ENCODE measurements around the gene AHDC1.
A peak's percentile ranks its signal among the peaks of the same experiment; 100 is the strongest.

The AHDC1 gene

DNA sequence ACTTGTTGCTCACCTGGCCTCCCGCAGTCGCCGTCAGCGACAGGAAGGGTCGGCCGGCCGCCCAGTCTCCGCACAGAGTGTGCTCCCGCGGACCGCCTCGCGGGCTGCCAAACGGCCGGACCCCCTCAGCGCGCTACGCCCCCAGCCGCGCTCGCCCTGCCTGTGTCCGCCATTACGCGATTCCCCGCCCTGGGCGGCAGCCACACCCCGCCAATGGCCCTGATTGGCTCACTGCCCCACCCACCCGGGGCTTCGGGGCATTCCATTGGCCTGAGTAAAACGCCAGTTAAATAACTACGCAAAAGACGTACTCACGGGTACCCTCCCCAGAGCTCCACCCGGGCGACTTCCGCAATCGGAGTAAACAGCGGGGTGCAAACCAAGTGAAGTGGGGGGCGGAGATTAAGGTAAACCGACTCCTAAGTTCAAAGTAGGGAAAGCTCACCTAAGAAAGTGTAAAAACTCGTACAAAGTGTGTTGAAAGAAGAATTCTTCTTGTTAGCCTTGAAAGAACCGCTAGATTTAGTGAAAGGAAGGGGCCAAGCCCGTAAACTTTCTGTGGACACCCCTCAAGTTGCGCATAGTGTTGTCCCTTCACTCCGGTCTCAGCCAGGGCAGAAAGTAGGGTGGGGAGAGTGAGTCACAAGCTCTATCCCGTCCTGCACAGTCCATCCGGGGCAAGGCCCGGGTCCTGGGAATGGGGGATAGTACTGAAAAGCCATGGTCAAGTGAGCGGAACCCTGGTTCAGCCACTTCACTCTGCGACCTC, 113.8 kb downstream of the AHDC1 start, which contains the start of gene WASF2:
TSS of gene WASF2 (minus strand) at position 195 of the 769 bp plus-strand sequence. CDS start 61,277 bp downstream, outside the sequence.
- TF ChIP-seq NFIC (IDR thresholded peaks at IDR 0.05) (peak; percentile 3; the same call in 1 of the 2 replicates), FOXM1 (IDR thresholded peaks at IDR 0.05; ENCODE audit: borderline replicate concordance, low read depth) (peak; percentile 61), USF1 (IDR thresholded peaks at IDR 0.05) (0 out of 2 replicates have a peak, but pooled peaks have one; percentile 29), YY1 (IDR thresholded peaks at IDR 0.05; ENCODE audit: low read depth) (peak; percentile 97), CREB1 (IDR thresholded peaks at IDR 0.05; ENCODE audit: low read depth) (peak; percentile 71), ZBTB7A (IDR thresholded peaks at IDR 0.05; ENCODE audit: low read depth) (peak; percentile 89; the same call in 1 of the 2 replicates), EP300 (IDR thresholded peaks at IDR 0.05; ENCODE audit: borderline replicate concordance) (peak; percentile 49; the same call in 1 of the 2 replicates), EGR1 (IDR thresholded peaks at IDR 0.05) (peak; percentile 40; the same call in 1 of the 2 replicates), TAF1 (IDR thresholded peaks at IDR 0.05; ENCODE audit: low read depth) (peak; percentile 98), RAD21 (IDR thresholded peaks at IDR 0.05; ENCODE audit: low read depth) (no peak), CEBPB (IDR thresholded peaks at IDR 0.05) (0 out of 2 replicates have a peak, but pooled peaks have one; percentile 25), TCF12 (IDR thresholded peaks at IDR 0.05; ENCODE audit: low read depth) (no peak; the same call in 1 of the 2 replicates), TEAD4 (IDR thresholded peaks at IDR 0.05) (peak; percentile 44; the same call in 1 of the 2 replicates)
- TF ChIP-seq, protein P1, sequence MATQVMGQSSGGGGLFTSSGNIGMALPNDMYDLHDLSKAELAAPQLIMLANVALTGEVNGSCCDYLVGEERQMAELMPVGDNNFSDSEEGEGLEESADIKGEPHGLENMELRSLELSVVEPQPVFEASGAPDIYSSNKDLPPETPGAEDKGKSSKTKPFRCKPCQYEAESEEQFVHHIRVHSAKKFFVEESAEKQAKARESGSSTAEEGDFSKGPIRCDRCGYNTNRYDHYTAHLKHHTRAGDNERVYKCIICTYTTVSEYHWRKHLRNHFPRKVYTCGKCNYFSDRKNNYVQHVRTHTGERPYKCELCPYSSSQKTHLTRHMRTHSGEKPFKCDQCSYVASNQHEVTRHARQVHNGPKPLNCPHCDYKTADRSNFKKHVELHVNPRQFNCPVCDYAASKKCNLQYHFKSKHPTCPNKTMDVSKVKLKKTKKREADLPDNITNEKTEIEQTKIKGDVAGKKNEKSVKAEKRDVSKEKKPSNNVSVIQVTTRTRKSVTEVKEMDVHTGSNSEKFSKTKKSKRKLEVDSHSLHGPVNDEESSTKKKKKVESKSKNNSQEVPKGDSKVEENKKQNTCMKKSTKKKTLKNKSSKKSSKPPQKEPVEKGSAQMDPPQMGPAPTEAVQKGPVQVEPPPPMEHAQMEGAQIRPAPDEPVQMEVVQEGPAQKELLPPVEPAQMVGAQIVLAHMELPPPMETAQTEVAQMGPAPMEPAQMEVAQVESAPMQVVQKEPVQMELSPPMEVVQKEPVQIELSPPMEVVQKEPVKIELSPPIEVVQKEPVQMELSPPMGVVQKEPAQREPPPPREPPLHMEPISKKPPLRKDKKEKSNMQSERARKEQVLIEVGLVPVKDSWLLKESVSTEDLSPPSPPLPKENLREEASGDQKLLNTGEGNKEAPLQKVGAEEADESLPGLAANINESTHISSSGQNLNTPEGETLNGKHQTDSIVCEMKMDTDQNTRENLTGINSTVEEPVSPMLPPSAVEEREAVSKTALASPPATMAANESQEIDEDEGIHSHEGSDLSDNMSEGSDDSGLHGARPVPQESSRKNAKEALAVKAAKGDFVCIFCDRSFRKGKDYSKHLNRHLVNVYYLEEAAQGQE (IDR thresholded peaks at IDR 0.05; ENCODE audit: low read depth): no peak
- TF ChIP-seq, protein P2, sequence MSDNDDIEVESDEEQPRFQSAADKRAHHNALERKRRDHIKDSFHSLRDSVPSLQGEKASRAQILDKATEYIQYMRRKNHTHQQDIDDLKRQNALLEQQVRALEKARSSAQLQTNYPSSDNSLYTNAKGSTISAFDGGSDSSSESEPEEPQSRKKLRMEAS (IDR thresholded peaks at IDR 0.05): peak; percentile 5; the same call in 1 of the 2 replicates

DNA sequence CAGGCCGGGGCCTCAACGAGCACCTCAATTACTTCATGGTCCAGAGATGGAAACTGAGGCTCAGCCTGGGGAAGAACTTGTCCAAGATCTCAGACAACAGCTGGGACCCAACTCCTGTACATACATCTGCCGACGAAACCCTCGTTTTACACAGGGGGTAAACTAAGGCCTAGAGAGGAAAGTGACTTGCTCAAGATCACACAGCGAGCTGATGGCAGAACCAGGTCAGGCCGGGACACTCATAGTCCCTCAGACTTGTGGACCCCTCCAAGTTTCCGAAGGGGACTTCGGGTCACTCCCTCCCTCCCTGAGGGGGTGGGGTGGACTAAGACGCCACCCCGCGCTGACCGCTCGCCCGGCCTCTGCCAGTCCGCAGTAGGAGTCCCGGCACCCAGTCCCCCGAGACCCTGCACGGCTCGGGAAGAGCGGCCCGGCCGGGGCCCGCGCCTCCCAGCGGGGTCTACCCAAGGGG, 114.4 kb downstream of the AHDC1 start:
- TF ChIP-seq RAD21 (IDR thresholded peaks at IDR 0.05; ENCODE audit: low read depth) (no peak), FOXM1 (IDR thresholded peaks at IDR 0.05; ENCODE audit: borderline replicate concordance, low read depth) (no peak), NFIC (IDR thresholded peaks at IDR 0.05) (no peak), TEAD4 (IDR thresholded peaks at IDR 0.05) (no peak), TCF12 (IDR thresholded peaks at IDR 0.05; ENCODE audit: low read depth) (no peak), USF1 (IDR thresholded peaks at IDR 0.05) (no peak), CREB1 (IDR thresholded peaks at IDR 0.05; ENCODE audit: low read depth) (no peak), YY1 (IDR thresholded peaks at IDR 0.05; ENCODE audit: low read depth) (no peak), ZBTB7A (IDR thresholded peaks at IDR 0.05; ENCODE audit: low read depth) (no peak), EGR1 (IDR thresholded peaks at IDR 0.05) (no peak)
- TF ChIP-seq, protein P2 (IDR thresholded peaks at IDR 0.05): no peak; the same call in 1 of the 2 replicates
- TF ChIP-seq, protein P1 (IDR thresholded peaks at IDR 0.05; ENCODE audit: low read depth): no peak

- TF ChIP-seq, protein P1 (IDR thresholded peaks at IDR 0.05; ENCODE audit: low read depth): peak; percentile 65
- TF ChIP-seq ZBTB7A (IDR thresholded peaks at IDR 0.05; ENCODE audit: low read depth) (no peak), TCF12 (IDR thresholded peaks at IDR 0.05; ENCODE audit: low read depth) (no peak), CREB1 (IDR thresholded peaks at IDR 0.05; ENCODE audit: low read depth) (no peak), TAF1 (IDR thresholded peaks at IDR 0.05; ENCODE audit: low read depth) (no peak)
Measured at GRCh38 chr1:27487966-27488884, 115.7 kb downstream of the AHDC1 start.

All from Ishikawa (cell line).